ENCODE results near the gene MXI1.
"Not testable (repeated sequence)": the region's sequence is repeated elsewhere in the genome, so short reads cannot be mapped to it uniquely, and the experiment has no call there.

GRCh38 chr10:110251392-110251791, 44.0 kb downstream of the MXI1 start:
- not testable (repeated sequence) for TF ChIP-seq CTCF (IDR thresholded peaks at IDR 0.05); POLR2AphosphoS5 (IDR thresholded peaks at IDR 0.05; ENCODE audit: low read depth, low read length)
